HepG2 (cell line): ENCODE data around the gene AP2B1. TPM values are rescaled to one million over a fixed set of nuclear protein-coding genes. Genes with fewer than 3 reads are reported as not detected.

ENCODE experiments used
- ATAC-seq: fragments of 200-7000 bp; cut with Tn5 transposase; 3 replicates; pipeline ENCODE4 v1.9.1; 2020; ENCODE audit warnings: mild to moderate bottlenecking, moderate library complexity
- BruUV-seq: library from RNA; stranded (reverse); fragments of 400-500 nt; replicated peaks from 2 replicates; lab custom pipeline; 2021; lab: Mats Ljungman, UMichigan
- CTCF ChIA-PET: fragments of 300-600 bp; formaldehyde crosslinking; extraction: SDS; loops from one replicate; lab custom pipeline; 2021; ENCODE audit warnings: low total read pairs, inconsistent platforms, low intra/inter-chr PET ratio; lab: Yijun Ruan, JAX
- POLR2A ChIA-PET: fragments of 350-600 bp; sonication (Branson Sonifier 250); formaldehyde crosslinking; loops from one replicate; lab custom pipeline; 2020; ENCODE audit warnings: antibody characterized with exemption, inconsistent platforms; lab: Yijun Ruan, JAX
- DNase-seq: peaks from one replicate; pipeline ENCODE4 v3.0.0-alpha.2; 2015; ENCODE audit warnings: low spot score
- FAIRE-seq: peaks from 3 replicates; lab custom pipeline; 2011; peaks lifted over from hg19 to GRCh38; lab: Jason Lieb, UNC
- H2AFZ ChIP-seq: one replicate; pipeline ENCODE4 v1.6.1; 2011; ENCODE audit warnings: low read length, inconsistent platforms
- H3K27ac ChIP-seq: fragments of 300-600 bp; 3 replicates; pipeline ENCODE4 v1.8.0; 2011; ENCODE audit warnings: mixed run types, mild to moderate bottlenecking, mixed read lengths, low read length, inconsistent platforms; ENCODE audit not compliant: insufficient read depth; ENCODE audit errors: extremely low read length
- H3K27me3 ChIP-seq, 2 experiments: fragments of 200-600 bp in 1 of 2; 2 replicates in 1 of 2; 3 replicates in 1 of 2; pipeline versions ENCODE4 v1.6.0 to v1.8.0; 2011; ENCODE audit warnings: low read length in 2 of 2, mild to moderate bottlenecking in 2 of 2, moderate library complexity in 2 of 2, inconsistent platforms in 1 of 2; ENCODE audit not compliant: insufficient read depth in 2 of 2, control insufficient read depth in 1 of 2
- H3K36me3 ChIP-seq, 2 experiments: fragments of 200-600 bp in 1 of 2; replicated peaks in 1 of 2; 2 replicates in 1 of 2; 3 replicates in 1 of 2; pipeline versions ENCODE4 v1.5.1 to v1.8.0; 2011; ENCODE audit warnings: low read length in 2 of 2, inconsistent platforms in 1 of 2; ENCODE audit not compliant: insufficient read depth in 2 of 2, control insufficient read depth in 1 of 2
- H3K4me1 ChIP-seq: 2 replicates; pipeline ENCODE4 v1.5.1; 2012; ENCODE audit warnings: low read length, inconsistent platforms; ENCODE audit not compliant: insufficient read depth
- H3K4me2 ChIP-seq: 2 replicates; pipeline ENCODE4 v1.6.0; 2011; ENCODE audit warnings: low read depth, low read length, inconsistent platforms
- H3K4me3 ChIP-seq, 3 experiments: fragments of 200-600 bp in 1 of 3; sonication (generic), shearing (Covaris generic) in 1 of 3; replicated peaks in 1 of 3; 2 replicates each; pipeline ENCODE4 v1.5.1; 2011 to 2016; ENCODE audit warnings: low read length in 3 of 3, inconsistent platforms in 2 of 3, low read depth in 2 of 3, mild to moderate bottlenecking in 2 of 3, control low read depth in 1 of 3, mixed read lengths in 1 of 3; ENCODE audit not compliant: insufficient read depth in 1 of 3
- H3K79me2 ChIP-seq: one replicate; pipeline ENCODE4 v1.6.1; 2011; ENCODE audit warnings: low read length, inconsistent platforms; ENCODE audit not compliant: insufficient read depth
- H3K9ac ChIP-seq: 2 replicates; pipeline ENCODE4 v1.6.0; 2011; ENCODE audit warnings: mild to moderate bottlenecking, low read depth, low read length, inconsistent platforms; ENCODE audit not compliant: insufficient read depth
- H3K9me3 ChIP-seq: 2 replicates; pipeline ENCODE4 v1.5.1; 2012; ENCODE audit warnings: mild to moderate bottlenecking, low read length
- H4K20me1 ChIP-seq: 2 replicates; pipeline ENCODE4 v1.6.0; 2011; ENCODE audit warnings: inconsistent platforms, mild to moderate bottlenecking, low read length, moderate library complexity; ENCODE audit not compliant: insufficient read depth
- IRF2 ChIP-seq: IDR thresholded peaks from 2 replicates; pipeline ENCODE4 v1.6.1; 2018; ENCODE audit warnings: missing genetic modification reagents, missing compliant biosample characterization
- KLF6 ChIP-seq: IDR thresholded peaks from 2 replicates; pipeline ENCODE4 v1.8.0; 2016; ENCODE audit warnings: missing biosample characterization, missing genetic modification reagents
- TIGD3 ChIP-seq: sonication (generic); formaldehyde crosslinking; IDR thresholded peaks from 2 replicates; pipeline ENCODE4 v1.5.1; 2020; ENCODE audit warnings: mild to moderate bottlenecking, missing genetic modification reagents, borderline replicate concordance
- ZGPAT ChIP-seq: IDR thresholded peaks from 2 replicates; pipeline ENCODE4 v1.6.1; 2016; ENCODE audit warnings: mild to moderate bottlenecking
- ZNF337 ChIP-seq: sonication (generic); formaldehyde crosslinking; IDR thresholded peaks from 2 replicates; pipeline ENCODE4 v1.5.1; 2020; ENCODE audit warnings: missing genetic modification reagents, low read depth, mild to moderate bottlenecking, borderline replicate concordance
- ZNF577 ChIP-seq: sonication (generic); formaldehyde crosslinking; IDR thresholded peaks from 2 replicates; pipeline ENCODE4 v1.4.0; 2020; ENCODE audit warnings: mild to moderate bottlenecking, low read depth, missing genetic modification reagents, borderline replicate concordance
- ZNF747 ChIP-seq: sonication (generic); formaldehyde crosslinking; IDR thresholded peaks from 2 replicates; pipeline ENCODE4 v1.8.1; 2023; ENCODE audit warnings: missing genetic modification reagents, mild to moderate bottlenecking, borderline replicate concordance
- ZNF768 ChIP-seq: sonication (generic); formaldehyde crosslinking; IDR thresholded peaks from 2 replicates; pipeline ENCODE4 v1.4.0; 2020; ENCODE audit warnings: missing genetic modification reagents
- ZNF816 ChIP-seq: sonication (generic); formaldehyde crosslinking; IDR thresholded peaks from 2 replicates; pipeline ENCODE4 v1.8.0; 2022; ENCODE audit warnings: missing genetic modification reagents, mild to moderate bottlenecking, borderline replicate concordance
- WGBS: methylation state at CpG from one replicate; pipeline ENCODE4 v1.1.6; 2017; ENCODE audit warnings: low lambda C conversion rate; 5-methylcytosine and 5-hydroxymethylcytosine counted together
- in situ Hi-C: cut with HindIII; loops from 2 replicates; pipeline ENCODE4 v1.10.0; 2017; ENCODE audit warnings: low pct_unique_long_range_greater_than_20kb; ENCODE audit not compliant: extremely low pct_ligation_motif_present
- intact Hi-C: fragments of 100-400 bp; cut with micrococcal nuclease; formaldehyde crosslinking; loops from one replicate; pipeline ENCODE4 v1.10.0; 2022; ENCODE audit not compliant: unreplicated experiment
- polyA plus RNA-seq, 8 experiments: library from polyadenylated mRNA; depleted of rRNA in 3 of 8; stranded (reverse) in 7 of 8; unstranded in 1 of 8; fragments of >200 nt; fragmentation: Illumina TruSeq in 4 of 8; extraction: Trizol in 4 of 8; gene quantifications; 2 replicates each; pipeline versions ENCODE4 v1.2.1 to v1.2.3, GENCODE V29; 2011 to 2016; ENCODE audit warnings: low read depth in 4 of 8, missing spikeins in 1 of 8, mixed read lengths in 1 of 8; ENCODE audit not compliant: insufficient read depth in 1 of 8
- total RNA-seq, 5 experiments: library from RNA; depleted of rRNA; stranded (reverse); fragments of >200 nt; fragmentation: Illumina TruSeq; extraction: Trizol; gene quantifications; 2 replicates each; pipeline ENCODE4 v1.2.3, GENCODE V29; 2016; ENCODE audit warnings: low read depth in 1 of 5
- TF ChIP-seq, protein P1 (sequence below): sonication (generic); formaldehyde crosslinking; IDR thresholded peaks from 2 replicates; pipeline ENCODE4 v1.4.0; 2020; ENCODE audit warnings: missing genetic modification reagents
- TF ChIP-seq, protein P2 (sequence below): sonication (generic); formaldehyde crosslinking; IDR thresholded peaks from 2 replicates; pipeline ENCODE4 v1.5.0; 2020; ENCODE audit warnings: missing genetic modification reagents

Gene AP2B1
- total and polyA plus RNA-seq, 2 of the 13 experiments (the other 11 are each of a cell fraction or from before 2014, with no cell fraction given), result 23.8 to 71.3 TPM

DNA sequence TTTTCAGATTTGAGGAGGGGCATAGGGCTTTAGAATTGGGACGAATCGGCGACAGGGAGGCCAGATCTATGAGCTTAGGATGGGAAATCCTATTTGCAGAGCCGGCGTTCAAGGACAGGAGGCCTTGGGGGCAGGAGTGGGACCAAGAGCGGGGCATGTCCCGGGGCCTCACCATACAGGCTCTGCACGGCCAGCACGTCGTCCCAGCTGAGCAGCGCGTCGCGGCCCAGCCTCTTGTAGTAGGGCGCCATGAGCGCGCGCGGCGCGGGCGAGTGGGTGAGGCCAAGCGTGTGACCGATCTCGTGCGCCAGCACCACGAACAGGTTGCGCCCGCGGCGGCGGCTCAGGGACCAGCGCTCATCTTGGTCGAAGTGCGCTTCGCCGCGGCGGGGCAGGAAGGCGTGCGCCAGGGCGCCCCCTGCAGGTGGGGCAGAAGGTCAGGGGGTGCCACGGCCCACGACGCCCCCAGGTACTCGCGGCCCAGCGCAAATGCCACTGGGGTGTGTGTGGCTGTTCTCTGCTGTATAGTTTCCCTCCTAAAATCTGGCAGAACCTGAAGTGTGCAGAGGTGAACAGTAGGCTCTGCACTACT is 182.9 kb downstream of the AP2B1 start (continued):
- TF ChIP-seq, protein P1, sequence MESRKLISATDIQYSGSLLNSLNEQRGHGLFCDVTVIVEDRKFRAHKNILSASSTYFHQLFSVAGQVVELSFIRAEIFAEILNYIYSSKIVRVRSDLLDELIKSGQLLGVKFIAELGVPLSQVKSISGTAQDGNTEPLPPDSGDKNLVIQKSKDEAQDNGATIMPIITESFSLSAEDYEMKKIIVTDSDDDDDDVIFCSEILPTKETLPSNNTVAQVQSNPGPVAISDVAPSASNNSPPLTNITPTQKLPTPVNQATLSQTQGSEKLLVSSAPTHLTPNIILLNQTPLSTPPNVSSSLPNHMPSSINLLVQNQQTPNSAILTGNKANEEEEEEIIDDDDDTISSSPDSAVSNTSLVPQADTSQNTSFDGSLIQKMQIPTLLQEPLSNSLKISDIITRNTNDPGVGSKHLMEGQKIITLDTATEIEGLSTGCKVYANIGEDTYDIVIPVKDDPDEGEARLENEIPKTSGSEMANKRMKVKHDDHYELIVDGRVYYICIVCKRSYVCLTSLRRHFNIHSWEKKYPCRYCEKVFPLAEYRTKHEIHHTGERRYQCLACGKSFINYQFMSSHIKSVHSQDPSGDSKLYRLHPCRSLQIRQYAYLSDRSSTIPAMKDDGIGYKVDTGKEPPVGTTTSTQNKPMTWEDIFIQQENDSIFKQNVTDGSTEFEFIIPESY (CRISPR knock-in tag), result peak; percentile 91

GRCh38 chr17:35773129-35773528 is 186.0 kb downstream of the AP2B1 start:
- no peak for ATAC-seq
- 23% methylated on average over 8 of the region's 20 CpGs for WGBS
- Histone ChIP-seq H3K27ac (no peak overlapping the region), H2AFZ (no peak overlapping the region), H4K20me1 (no peaks in the 10 kb centered on the region), H3K79me2 (no peaks in the 10 kb centered on the region), H3K4me3 (no peak overlapping the region), H3K36me3 (no peaks in the 10 kb centered on the region), H3K9ac (no peak overlapping the region), H3K9me3 (no peaks in the 10 kb centered on the region), H3K4me1 (no peaks in the 10 kb centered on the region), H3K4me2 (no peak overlapping the region), H3K27me3 (peaks cover 1 to 49% of the 10 kb centered on the region in 2 experiments; a peak in 3 of 5 replicates)
- BruUV-seq, result no TSS peak
- ChIA-PET POLR2A (no interaction called here), CTCF (no interaction called here)
- in situ Hi-C loops (no loop called here), intact Hi-C loops (no loop called here)
- no peak for TF ChIP-seq ZNF577
- TF ChIP-seq, protein P2, sequence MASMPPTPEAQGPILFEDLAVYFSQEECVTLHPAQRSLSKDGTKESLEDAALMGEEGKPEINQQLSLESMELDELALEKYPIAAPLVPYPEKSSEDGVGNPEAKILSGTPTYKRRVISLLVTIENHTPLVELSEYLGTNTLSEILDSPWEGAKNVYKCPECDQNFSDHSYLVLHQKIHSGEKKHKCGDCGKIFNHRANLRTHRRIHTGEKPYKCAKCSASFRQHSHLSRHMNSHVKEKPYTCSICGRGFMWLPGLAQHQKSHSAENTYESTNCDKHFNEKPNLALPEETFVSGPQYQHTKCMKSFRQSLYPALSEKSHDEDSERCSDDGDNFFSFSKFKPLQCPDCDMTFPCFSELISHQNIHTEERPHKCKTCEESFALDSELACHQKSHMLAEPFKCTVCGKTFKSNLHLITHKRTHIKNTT, result no peak
- no peak for TF ChIP-seq ZNF337 (CRISPR knock-in tag)
- TF ChIP-seq ZNF816 (CRISPR knock-in tag), result no peak
- TF ChIP-seq ZNF768, result no peak
- no peak for TF ChIP-seq TIGD3 (CRISPR knock-in tag)
- no peak for TF ChIP-seq ZNF747 (CRISPR knock-in tag)
- no peak for TF ChIP-seq KLF6 (CRISPR knock-in tag)
- no peak for TF ChIP-seq ZGPAT (CRISPR knock-in tag)
- no peak for TF ChIP-seq IRF2 (CRISPR knock-in tag)
- DNase-seq, result no peak
- no peak for FAIRE-seq
